ENCODE data around the gene IFRD1. TPM values are rescaled to one million over a fixed set of nuclear protein-coding genes. Genes with fewer than 3 reads are reported as not detected.

The IFRD1 gene
- total RNA-seq, 2 donors from 2014 or later, result 54.3 to 57.6 TPM

DNA sequence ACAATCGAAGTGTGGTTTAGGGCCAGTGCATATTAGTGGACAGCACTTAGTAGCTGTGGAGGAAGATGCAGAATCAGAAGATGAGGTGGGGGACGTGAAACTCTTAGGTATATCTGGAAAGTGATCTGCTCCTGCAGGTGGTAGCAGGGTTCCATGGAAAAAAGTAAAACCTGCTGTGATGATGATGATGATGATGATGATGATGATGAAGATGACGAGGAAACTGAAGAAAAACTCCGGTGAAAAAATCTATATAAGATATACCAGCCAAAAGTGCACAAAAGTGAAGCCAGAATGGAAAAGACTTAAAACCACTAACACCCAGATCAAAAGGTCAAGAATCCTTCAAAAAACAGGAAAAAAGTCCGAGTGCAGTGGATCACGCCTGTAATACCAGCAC, 70.5 kb downstream of the IFRD1 start:
- Mint-ChIP-seq H3K36me3 (ENCODE audit: low read depth) (no peaks in the 10 kb centered on the region), H3K27ac (no peak overlapping the region), H3K27me3 (ENCODE audit: insufficient read depth) (no peaks in the 10 kb centered on the region), H3K4me1 (no peaks in the 10 kb centered on the region), H3K9me3 (peaks cover 4% of the 10 kb centered on the region), H3K4me3 (no peak overlapping the region)
- Histone ChIP-seq H3K27ac (ENCODE audit: low read depth, low read length) (no peak overlapping the region), H3K27me3 (ENCODE audit: control insufficient read depth, insufficient read depth, low read length, poor library complexity, severe bottlenecking) (peaks cover 15% of the 10 kb centered on the region), H3K9ac (ENCODE audit: extremely low read depth, low read length, poor library complexity, severe bottlenecking) (no peak overlapping the region), H3K4me1 (ENCODE audit: control insufficient read depth, insufficient read depth, low read length) (no peaks in the 10 kb centered on the region), H3K9me3 (ENCODE audit: control insufficient read depth, low read length) (no peaks in the 10 kb centered on the region), H3K4me3 (ENCODE audit: low read length) (no peak overlapping the region), H3K36me3 (ENCODE audit: control insufficient read depth, insufficient read depth, low read length) (no peaks in the 10 kb centered on the region)
- no peak for DNase-seq
- TF ChIP-seq, protein P1, sequence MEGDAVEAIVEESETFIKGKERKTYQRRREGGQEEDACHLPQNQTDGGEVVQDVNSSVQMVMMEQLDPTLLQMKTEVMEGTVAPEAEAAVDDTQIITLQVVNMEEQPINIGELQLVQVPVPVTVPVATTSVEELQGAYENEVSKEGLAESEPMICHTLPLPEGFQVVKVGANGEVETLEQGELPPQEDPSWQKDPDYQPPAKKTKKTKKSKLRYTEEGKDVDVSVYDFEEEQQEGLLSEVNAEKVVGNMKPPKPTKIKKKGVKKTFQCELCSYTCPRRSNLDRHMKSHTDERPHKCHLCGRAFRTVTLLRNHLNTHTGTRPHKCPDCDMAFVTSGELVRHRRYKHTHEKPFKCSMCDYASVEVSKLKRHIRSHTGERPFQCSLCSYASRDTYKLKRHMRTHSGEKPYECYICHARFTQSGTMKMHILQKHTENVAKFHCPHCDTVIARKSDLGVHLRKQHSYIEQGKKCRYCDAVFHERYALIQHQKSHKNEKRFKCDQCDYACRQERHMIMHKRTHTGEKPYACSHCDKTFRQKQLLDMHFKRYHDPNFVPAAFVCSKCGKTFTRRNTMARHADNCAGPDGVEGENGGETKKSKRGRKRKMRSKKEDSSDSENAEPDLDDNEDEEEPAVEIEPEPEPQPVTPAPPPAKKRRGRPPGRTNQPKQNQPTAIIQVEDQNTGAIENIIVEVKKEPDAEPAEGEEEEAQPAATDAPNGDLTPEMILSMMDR (conservative IDR thresholded peaks at IDR 0.05), result no peak
- WGBS, 2 experiments (ENCODE audit: insufficient coverage in 1 of 2, insufficient read length in 1 of 2), result 79 to 100% methylated on average over 4 to 6 of the region's 6 CpGs

DNA sequence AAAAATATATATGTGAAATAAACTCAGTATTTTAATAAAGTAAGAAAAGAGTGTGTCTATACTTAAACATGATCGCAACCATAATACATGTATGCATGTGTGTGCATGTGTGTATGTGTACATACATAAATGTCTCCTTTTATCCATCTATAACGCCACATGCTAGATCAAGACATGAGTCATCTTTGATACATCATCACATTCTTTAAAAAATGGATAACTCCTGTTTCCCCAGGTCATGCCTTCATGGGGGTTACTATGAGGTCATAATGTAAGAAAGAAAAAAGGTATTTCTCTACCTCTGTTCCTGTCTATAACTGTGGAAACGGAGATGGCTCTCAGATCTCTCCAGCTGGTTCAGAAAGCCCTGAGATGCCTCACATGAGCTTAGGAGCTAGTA, 71.7 kb downstream of the IFRD1 start:
- Mint-ChIP-seq H3K9me3 (peaks cover 4% of the 10 kb centered on the region), H3K27ac (no peak overlapping the region), H3K36me3 (ENCODE audit: low read depth) (no peaks in the 10 kb centered on the region), H3K27me3 (ENCODE audit: insufficient read depth) (no peaks in the 10 kb centered on the region), H3K4me3 (no peak overlapping the region), H3K4me1 (no peaks in the 10 kb centered on the region)
- no peak overlapping the region for H3K9ac ChIP-seq (ENCODE audit: extremely low read depth, low read length, poor library complexity, severe bottlenecking)
- H3K4me1 ChIP-seq (ENCODE audit: control insufficient read depth, insufficient read depth, low read length), result no peaks in the 10 kb centered on the region
- peaks cover 15% of the 10 kb centered on the region for H3K27me3 ChIP-seq (ENCODE audit: control insufficient read depth, insufficient read depth, low read length, poor library complexity, severe bottlenecking)
- H3K36me3 ChIP-seq (ENCODE audit: control insufficient read depth, insufficient read depth, low read length), result no peaks in the 10 kb centered on the region
- TF ChIP-seq, protein P1 (conservative IDR thresholded peaks at IDR 0.05), result no peak
- H3K27ac ChIP-seq (ENCODE audit: low read depth, low read length), result no peak overlapping the region
- H3K4me3 ChIP-seq (ENCODE audit: low read length), result no peak overlapping the region
- whole genome bisulfite sequencing, 2 experiments (ENCODE audit: insufficient coverage in 1 of 2, insufficient read length in 1 of 2), result 60 to 73% methylated on average over 1 to 2 of the region's 3 CpGs
- no peaks in the 10 kb centered on the region for H3K9me3 ChIP-seq (ENCODE audit: control insufficient read depth, low read length)
- DNase-seq, result no peak

DNA sequence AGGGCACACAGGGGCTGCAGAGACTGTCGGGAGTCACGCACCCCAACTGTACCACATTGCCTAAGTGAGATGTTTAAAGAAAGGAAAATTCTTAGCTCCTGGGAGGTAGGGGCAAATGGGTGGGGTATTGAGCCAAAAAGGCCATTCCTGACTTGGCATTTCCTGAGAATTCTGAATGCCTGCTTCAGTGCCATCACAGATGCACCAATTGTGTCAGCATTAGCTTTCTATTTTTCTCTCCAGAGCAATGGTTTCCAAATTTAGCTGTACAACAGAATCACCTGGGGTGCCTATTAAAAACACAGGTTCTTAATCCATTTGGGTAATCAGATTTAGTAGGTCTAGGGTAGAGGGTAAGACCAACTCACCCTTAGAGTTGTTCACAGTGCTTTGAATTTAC, 73.6 kb downstream of the IFRD1 start:
- Mint-ChIP-seq H3K27me3 (ENCODE audit: insufficient read depth) (peaks cover 6% of the 10 kb centered on the region), H3K4me3 (no peak overlapping the region), H3K36me3 (ENCODE audit: low read depth) (no peaks in the 10 kb centered on the region), H3K4me1 (no peaks in the 10 kb centered on the region), H3K27ac (no peak overlapping the region), H3K9me3 (peaks cover 4% of the 10 kb centered on the region)
- 85% methylated on average over 2 of the region's 2 CpGs; no CpG with 5 or more reads in 1 of the 2 experiments for WGBS, 2 experiments (ENCODE audit: insufficient coverage in 1 of 2, insufficient read length in 1 of 2)
- H3K36me3 ChIP-seq (ENCODE audit: control insufficient read depth, insufficient read depth, low read length), result no peaks in the 10 kb centered on the region
- H3K9me3 ChIP-seq (ENCODE audit: control insufficient read depth, low read length), result no peaks in the 10 kb centered on the region
- H3K27ac ChIP-seq (ENCODE audit: low read depth, low read length), result no peak overlapping the region
- H3K27me3 ChIP-seq (ENCODE audit: control insufficient read depth, insufficient read depth, low read length, poor library complexity, severe bottlenecking), result peaks cover 23% of the 10 kb centered on the region
- no peaks in the 10 kb centered on the region for H3K4me1 ChIP-seq (ENCODE audit: control insufficient read depth, insufficient read depth, low read length)
- no peak for DNase-seq
- no peak overlapping the region for H3K4me3 ChIP-seq (ENCODE audit: low read length)
- TF ChIP-seq, protein P1 (conservative IDR thresholded peaks at IDR 0.05), result no peak
- H3K9ac ChIP-seq (ENCODE audit: extremely low read depth, low read length, poor library complexity, severe bottlenecking), result no peak overlapping the region

Other genes starting within 250 kb of the IFRD1 start
- 10 to 100 TPM; 11.2 to 15.3 TPM for gene DOCK4, start 244.1 kb upstream of the IFRD1 start, total RNA-seq
- 10 to 100 TPM; 20.3 to 20.4 TPM for gene ZNF277, start 243.8 kb upstream of the IFRD1 start, total RNA-seq
- 1 to 10 TPM; 1.1 to 4.2 TPM for gene LSMEM1, start 30.5 kb downstream of the IFRD1 start, total RNA-seq

All from endodermal cell (in vitro differentiated cells).